Spleen (tissue), 11 donors: Measurements from ENCODE around the gene EXOC6B. TPM values are rescaled to one million over a fixed set of nuclear protein-coding genes. Genes with fewer than 3 reads are reported as not detected.
A peak's percentile ranks its signal among the peaks of the same experiment; 100 is the strongest.

Experiments
- DNase-seq: peaks from one replicate; pipeline ENCODE4 v3.0.0-alpha.2; 2020
- H3K27ac ChIP-seq, 8 donors: fragments of 200-600 bp; sonication (generic) in 7 of 8; 1 replicate in 4 of 8; 2 replicates in 4 of 8; pipeline versions ENCODE4 v1.5.0 to v1.8.0; 2016 to 2021; ENCODE audit warnings: inconsistent platforms in 4 of 8, mild to moderate bottlenecking in 4 of 8, moderate library complexity in 1 of 8
- H3K27me3 ChIP-seq, 7 donors: fragments of 200-600 bp; sonication (generic) in 6 of 7; replicated peaks in 1 of 7; 1 replicate in 4 of 7; 2 replicates in 3 of 7; pipeline versions ENCODE4 v1.5.0 to v1.8.0; 2016 to 2021; ENCODE audit warnings: inconsistent platforms in 3 of 7, mild to moderate bottlenecking in 1 of 7
- H3K36me3 ChIP-seq, 6 donors: fragments of 200-600 bp; sonication (generic) in 5 of 6; 1 replicate in 4 of 6; 2 replicates in 2 of 6; pipeline versions ENCODE4 v1.5.0 to v1.8.0; 2016 to 2021; ENCODE audit warnings: inconsistent platforms in 2 of 6
- H3K4me1 ChIP-seq, 6 donors: fragments of 200-600 bp; sonication (generic) in 5 of 6; 1 replicate in 3 of 6; 2 replicates in 3 of 6; pipeline versions ENCODE4 v1.5.0 to v1.8.0; 2016 to 2021; ENCODE audit warnings: inconsistent platforms in 3 of 6
- H3K4me3 ChIP-seq, 8 donors: fragments of 200-600 bp; sonication (generic) in 7 of 8; 1 replicate in 4 of 8; 2 replicates in 4 of 8; pipeline versions ENCODE4 v1.5.0 to v1.8.0; 2016 to 2021; ENCODE audit warnings: inconsistent platforms in 4 of 8, mild to moderate bottlenecking in 4 of 8, moderate library complexity in 2 of 8
- H3K9me3 ChIP-seq, 8 donors: fragments of 200-600 bp; sonication (generic) in 7 of 8; 1 replicate in 4 of 8; 2 replicates in 4 of 8; pipeline versions ENCODE4 v1.5.0 to v1.8.0; 2016 to 2021; ENCODE audit warnings: inconsistent platforms in 4 of 8
- CTCF ChIP-seq, 11 experiments: fragments of 200-600 bp in 7 of 11; fragments of 450-650 bp in 4 of 11; sonication (generic) in 4 of 11; IDR thresholded peaks in 8 of 11; conservative IDR thresholded peaks in 3 of 11; 1 replicate in 7 of 11; 2 replicates in 4 of 11; pipeline versions ENCODE4 v1.4.0 to v1.8.0; 2016 to 2021; ENCODE audit warnings: antibody characterized with exemption in 11 of 11, inconsistent platforms in 4 of 11, mild to moderate bottlenecking in 1 of 11
- POLR2A ChIP-seq, 3 donors: fragments of 450-650 bp; IDR thresholded peaks; one replicate each; pipeline ENCODE4 v1.5.1; 2017; ENCODE audit warnings: antibody characterized with exemption in 3 of 3, mild to moderate bottlenecking in 1 of 3
- POLR2AphosphoS5 ChIP-seq, 3 donors: sonication (generic); formaldehyde crosslinking; IDR thresholded peaks; one replicate each; pipeline ENCODE4 v1.5.1; 2017; ENCODE audit warnings: antibody characterized with exemption in 3 of 3
- WGBS, 5 donors: extraction: QIAGEN DNeasy Blood & Tissue Kit in 3 of 5; methylation state at CpG; one replicate each; pipeline versions ENCODE4 v1.1.5 to v1.1.7; 2013 to 2018; 5-methylcytosine and 5-hydroxymethylcytosine counted together
- intact Hi-C: fragments of 100-400 bp; cut with DNase I; formaldehyde crosslinking; loops from one replicate; pipeline ENCODE4 v1.15.0; 2023; ENCODE audit warnings: low total_unique reads
- polyA plus RNA-seq, 3 donors: library from polyadenylated mRNA; stranded (reverse); fragments of 200-250 nt; gene quantifications; one replicate each; pipeline ENCODE4 v1.2.1, GENCODE V29; 2013
- total RNA-seq, 7 donors: library from RNA; depleted of rRNA in 3 of 7; stranded (reverse); fragments of >200 nt in 3 of 7; fragmentation: NEBNext Ultra II Directional in 4 of 7; extraction: Animal tissue kit (Norgen Biotek cat#: 25700) in 4 of 7; gene quantifications; one replicate each; pipeline versions ENCODE4 v1.1.0 to v1.2.1, GENCODE V29; 2016 to 2021
- donor health status: healthy with polysubstance abuse.
- donor health status: DM: no; HTN: no; CAD: no; lungs with moderate emphysema.
- donor health status: DM: no; HTN: no; CAD: no.
- donor health status: Bipolar disorder and iron deficiency.
- donor health status: healthy.
- donor health status: DM: no; HTN: no; CAD: no.
- donor health status: DM: yes; HTN: yes; CAD: no.

EXOC6B gene
- total and polyA plus RNA-seq, 10 donors, result 1.0 to 27.9 (median 18.0) TPM

- 81 to 89% (median 88%) methylated on average over 9 of the region's 9 CpGs for WGBS, 5 donors
- DNase-seq, result peak; percentile 53
- TF ChIP-seq POLR2A (IDR thresholded peaks at IDR 0.05) (no peak), CTCF (IDR thresholded peaks at IDR 0.05 in 8 of 11, conservative IDR thresholded peaks at IDR 0.05 in 3 of 11) (no peak), POLR2AphosphoS5 (IDR thresholded peaks at IDR 0.05) (no peak)
- Histone ChIP-seq H3K36me3 (no peaks in the 10 kb centered on the region), H3K27me3 (peaks cover 0 to 20% (median 0%) of the 10 kb centered on the region in 7 donors), H3K27ac (no peak overlapping the region), H3K4me1 (no peaks in the 10 kb centered on the region), H3K4me3 (no peak overlapping the region), H3K9me3 (no peaks in the 10 kb centered on the region)
- intact Hi-C loops, result no loop called here
These were observed 696.0 kb downstream of the EXOC6B start for GRCh38 chr2:72129681-72130340.

GRCh38 chr2:72128843-72129227 is 697.0 kb downstream of the EXOC6B start:
- no peak overlapping the region for H3K4me3 ChIP-seq
- 82 to 88% (median 84%) methylated on average over 11 of the region's 11 CpGs for WGBS, 5 donors
- DNase-seq, result peak; percentile 69
- no peak overlapping the region for H3K27ac ChIP-seq
- H3K36me3 ChIP-seq, result no peaks in the 10 kb centered on the region
- TF ChIP-seq POLR2A (IDR thresholded peaks at IDR 0.05) (no peak), CTCF (IDR thresholded peaks at IDR 0.05 in 8 of 11, conservative IDR thresholded peaks at IDR 0.05 in 3 of 11) (no peak), POLR2AphosphoS5 (IDR thresholded peaks at IDR 0.05) (no peak)
- peaks cover 0 to 16% (median 0%) of the 10 kb centered on the region in 7 donors for H3K27me3 ChIP-seq
- intact Hi-C loops, result no loop called here
- no peaks in the 10 kb centered on the region for H3K4me1 ChIP-seq
- H3K9me3 ChIP-seq, result no peaks in the 10 kb centered on the region

GRCh38 chr2:72128059-72128842 is 697.6 kb downstream of the EXOC6B start:
- H3K9me3 ChIP-seq, result no peaks in the 10 kb centered on the region
- DNase-seq, result peak; percentile 59

More at GRCh38 chr2:72128059-72128842, 697.6 kb downstream of the EXOC6B start:
- Histone ChIP-seq H3K4me1 (no peaks in the 10 kb centered on the region), H3K27ac (no peak overlapping the region), H3K4me3 (no peak overlapping the region), H3K36me3 (no peaks in the 10 kb centered on the region), H3K27me3 (peaks cover 0 to 16% (median 0%) of the 10 kb centered on the region in 7 donors)
- no peak for TF ChIP-seq POLR2A (IDR thresholded peaks at IDR 0.05)
- TF ChIP-seq CTCF (IDR thresholded peaks at IDR 0.05 in 8 of 11, conservative IDR thresholded peaks at IDR 0.05 in 3 of 11), result no peak
- TF ChIP-seq POLR2AphosphoS5 (IDR thresholded peaks at IDR 0.05), result no peak
- 83 to 95% (median 87%) methylated on average over 19 to 24 of the region's 24 CpGs for WGBS, 5 donors
- intact Hi-C loops, result no loop called here
